ENCODE data around the gene KDF1.

The KDF1 gene

DNA sequence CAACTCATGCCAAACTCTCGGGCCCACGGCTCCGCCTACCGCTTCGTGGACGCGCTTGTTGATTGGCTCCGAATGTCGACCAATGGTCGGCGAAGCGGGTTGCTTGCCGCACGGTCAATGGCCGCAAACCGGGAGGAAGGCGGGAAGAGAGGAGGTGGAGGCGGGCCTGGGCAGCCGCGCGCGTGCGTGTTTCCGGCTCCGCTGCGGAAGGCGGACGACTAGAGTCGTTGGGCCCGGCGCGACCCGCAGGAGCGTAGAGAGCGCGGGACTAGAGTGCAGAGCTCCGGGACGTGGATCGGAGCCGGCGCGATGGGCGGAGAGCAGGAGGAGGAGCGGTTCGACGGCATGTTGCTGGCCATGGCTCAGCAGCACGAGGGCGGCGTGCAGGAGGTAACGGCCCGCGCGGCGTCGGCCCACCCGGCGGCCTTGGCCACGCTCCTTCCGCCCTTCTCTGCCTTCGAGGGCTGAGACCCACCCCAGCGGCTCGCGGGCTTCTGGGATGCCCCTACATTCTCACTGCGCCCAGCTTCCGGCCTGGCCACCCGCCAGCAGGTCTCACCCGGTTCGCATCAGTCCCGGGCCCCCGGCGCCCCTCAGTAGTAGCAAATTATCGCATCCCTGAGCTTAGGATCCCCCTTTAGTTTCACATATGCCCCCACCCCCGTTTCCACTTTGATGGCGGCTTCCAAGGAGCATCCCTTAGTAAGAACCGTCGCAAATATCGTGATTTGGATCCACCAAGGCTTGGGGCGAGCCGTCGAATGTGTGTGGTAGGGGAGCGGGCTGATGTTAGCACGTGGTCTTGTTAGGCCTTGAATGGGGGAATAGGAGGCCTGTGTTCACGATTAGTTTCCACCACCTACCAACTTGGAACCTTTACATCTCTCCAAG is 38.5 kb downstream of the KDF1 start, which contains the start of gene NUDC:
Gene NUDC (plus strand): TSS at position 204 of the 891 bp plus-strand sequence. CDS start 106 bp downstream, at position 310.
- in situ Hi-C loops (cut with MboI; ENCODE audit: low sequenced_read_pairs), result no loop called here

DNA sequence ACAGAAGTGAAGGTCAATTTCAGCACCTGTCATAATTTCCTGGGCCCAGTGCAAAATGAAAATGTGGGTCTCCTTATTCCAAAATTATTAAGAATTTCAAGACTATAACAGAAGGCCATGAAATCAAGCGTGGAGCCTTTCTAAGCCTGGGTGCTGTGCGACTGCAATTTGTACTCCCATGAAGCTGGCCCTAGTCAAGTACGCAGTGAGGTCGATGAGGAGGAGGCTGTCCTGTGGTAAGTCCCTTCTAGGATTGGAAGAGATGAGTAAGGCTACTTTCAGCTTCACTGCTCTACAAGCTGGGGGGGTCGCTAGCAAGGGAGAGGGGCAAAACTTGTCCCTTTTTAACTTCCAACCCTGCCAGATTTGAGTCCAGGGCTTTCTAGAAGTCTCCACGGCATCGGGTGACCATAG is 39.1 kb downstream of the KDF1 start:
- in situ Hi-C loops (cut with MboI; ENCODE audit: low sequenced_read_pairs), result no loop called here

DNA sequence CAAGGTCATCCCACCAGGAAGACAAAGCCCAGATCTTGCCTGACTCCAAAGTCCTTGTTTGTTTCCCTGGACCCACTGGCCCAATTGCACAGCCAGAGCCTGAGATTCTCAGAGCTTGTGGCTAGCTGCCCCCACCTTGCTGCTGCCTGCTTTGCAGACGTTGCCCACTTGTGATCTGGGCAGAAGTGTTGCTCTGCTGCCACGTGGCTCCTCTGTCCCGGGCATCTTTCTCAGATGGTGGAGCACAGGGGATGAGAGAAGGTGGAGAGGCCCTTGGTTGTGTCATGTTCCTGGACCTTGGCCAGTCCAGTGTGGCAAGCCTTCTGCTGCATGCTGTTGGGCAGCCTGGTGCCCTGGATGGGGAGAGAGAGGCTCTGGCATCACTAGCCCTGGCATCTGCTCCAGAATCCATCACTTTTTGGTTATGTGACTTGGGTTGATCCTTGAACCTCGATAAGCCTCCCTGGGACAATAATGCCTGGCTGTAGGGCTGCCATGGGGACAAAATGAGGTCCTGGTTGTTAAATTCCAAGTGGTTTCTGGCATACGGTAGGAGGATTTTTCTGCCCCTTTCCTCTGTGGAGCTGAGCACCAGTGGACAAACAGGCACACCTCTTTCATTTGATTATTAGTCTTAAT is 44.9 kb downstream of the KDF1 start:
- in situ Hi-C loops (cut with MboI; ENCODE audit: low sequenced_read_pairs), result no loop called here

DNA sequence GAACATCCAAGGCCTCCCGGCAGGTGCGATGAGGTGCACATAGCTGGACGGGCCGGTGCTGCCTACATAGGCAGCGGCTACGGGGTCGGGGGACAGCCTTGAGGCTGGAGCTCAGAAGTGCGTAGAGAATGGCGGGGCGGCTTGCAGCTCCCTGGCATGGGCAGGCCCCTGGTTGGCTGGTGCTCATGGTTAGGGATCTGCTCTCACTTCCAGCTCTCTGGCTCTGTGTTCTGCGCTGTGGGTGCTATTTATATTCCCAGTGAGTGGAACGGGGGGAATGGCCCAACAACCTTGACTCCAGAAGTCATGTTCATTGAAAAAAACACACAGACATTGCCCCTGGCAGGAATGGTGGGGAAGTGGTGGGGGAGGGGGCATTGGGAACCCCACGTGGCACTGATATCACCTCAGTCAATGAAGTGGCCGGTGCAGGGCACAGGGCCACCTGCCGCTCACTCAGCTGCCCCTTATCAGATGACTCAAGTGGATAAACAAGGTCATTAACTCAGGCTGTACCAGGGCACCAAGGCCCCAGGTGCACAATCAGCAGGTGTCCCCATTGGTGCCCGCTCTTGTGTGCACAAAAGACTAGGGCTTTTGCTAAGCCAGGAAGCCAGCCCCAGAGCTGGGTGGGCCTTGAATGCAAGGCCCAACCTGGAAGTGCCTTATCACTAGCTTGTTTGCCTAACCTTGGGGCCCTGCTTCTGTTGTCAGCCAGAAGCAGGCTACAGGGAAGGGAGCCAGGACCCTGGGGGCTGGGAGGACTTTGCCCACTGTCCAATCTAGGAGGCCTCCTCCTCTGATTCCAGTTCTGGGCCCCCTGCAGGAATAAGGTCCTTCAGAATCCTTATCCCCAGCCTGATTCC is 46.3 kb downstream of the KDF1 start, which contains the start of gene NR0B2:
Gene NR0B2 (minus strand): TSS at position 222 of the 866 bp plus-strand sequence. CDS start 35 bp downstream, at position 187.
- in situ Hi-C loops (cut with MboI; ENCODE audit: low sequenced_read_pairs), result no loop called here

DNA sequence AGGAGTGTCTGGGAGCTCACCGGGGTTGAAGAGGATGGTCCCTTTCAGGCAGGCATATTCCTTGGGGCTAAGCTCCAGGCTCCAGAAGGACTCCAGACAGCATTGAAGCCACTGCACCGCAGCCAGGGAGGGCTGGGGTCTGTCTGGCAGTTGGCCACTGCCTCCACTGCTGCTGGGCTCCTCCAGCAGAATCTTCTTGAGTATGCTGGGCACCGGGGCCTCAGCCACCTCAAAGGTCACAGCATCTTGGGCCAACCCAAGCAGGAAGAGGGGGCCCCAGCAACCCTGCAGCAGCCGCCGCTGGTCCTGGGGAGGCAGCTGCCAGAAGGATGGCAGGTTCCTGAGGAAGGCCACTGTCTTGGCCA is 46.9 kb downstream of the KDF1 start:
- in situ Hi-C loops (cut with MboI; ENCODE audit: low sequenced_read_pairs), result no loop called here

DNA sequence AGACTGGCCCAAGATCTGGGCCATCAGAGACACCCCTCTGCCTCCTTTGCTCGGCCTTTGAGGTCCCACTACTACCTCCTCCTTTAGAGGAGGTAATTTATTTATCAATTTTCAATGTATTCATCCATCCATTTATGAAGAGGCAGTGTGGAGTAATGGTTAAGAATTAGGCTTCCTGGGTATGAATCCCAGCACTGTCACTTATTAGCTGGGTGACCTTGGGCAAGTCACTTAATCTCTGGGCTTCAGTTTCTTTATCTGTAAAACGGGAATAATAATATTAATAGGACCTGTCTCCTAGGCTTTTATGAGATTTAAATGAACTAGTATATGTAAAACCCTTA is 48.1 kb downstream of the KDF1 start:
- in situ Hi-C loops (cut with MboI; ENCODE audit: low sequenced_read_pairs), result no loop called here

DNA sequence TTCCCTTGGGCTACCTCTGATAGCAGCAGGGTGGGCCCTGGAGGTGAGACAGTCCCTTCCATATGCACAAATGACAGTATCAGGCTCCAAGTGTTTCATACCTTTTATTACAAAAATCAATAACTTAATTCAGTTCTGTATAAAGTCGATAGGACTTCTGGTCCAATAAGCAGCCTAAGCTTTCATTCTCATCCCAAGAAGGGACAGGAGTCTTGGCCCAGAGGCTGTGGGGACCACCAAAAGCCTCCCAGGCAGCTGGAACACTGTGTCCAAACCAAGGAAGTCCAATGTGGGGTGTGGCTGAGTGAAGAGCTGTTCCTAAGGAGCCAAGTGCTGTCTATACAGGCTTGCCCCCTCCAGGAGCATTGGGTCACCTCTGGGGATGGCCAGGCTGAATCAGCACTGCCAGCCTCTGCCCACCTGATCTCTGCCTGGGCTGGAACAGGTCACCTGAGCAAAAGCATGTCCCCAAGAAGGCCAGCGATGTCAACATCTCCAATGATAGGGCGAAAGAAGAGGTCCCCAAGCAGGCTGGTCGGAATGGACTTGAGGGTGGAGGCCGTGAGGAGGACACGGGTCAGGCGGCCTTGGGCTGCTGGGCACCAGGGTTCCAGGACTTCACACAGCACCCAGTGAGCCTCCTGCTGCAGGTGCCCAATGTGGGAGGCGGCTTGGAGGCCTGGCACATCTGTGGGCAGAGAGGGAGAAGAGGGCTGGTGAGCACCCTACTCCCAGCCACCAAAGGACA is 48.7 kb downstream of the KDF1 start:
- in situ Hi-C loops (cut with MboI; ENCODE audit: low sequenced_read_pairs), result no loop called here

DNA sequence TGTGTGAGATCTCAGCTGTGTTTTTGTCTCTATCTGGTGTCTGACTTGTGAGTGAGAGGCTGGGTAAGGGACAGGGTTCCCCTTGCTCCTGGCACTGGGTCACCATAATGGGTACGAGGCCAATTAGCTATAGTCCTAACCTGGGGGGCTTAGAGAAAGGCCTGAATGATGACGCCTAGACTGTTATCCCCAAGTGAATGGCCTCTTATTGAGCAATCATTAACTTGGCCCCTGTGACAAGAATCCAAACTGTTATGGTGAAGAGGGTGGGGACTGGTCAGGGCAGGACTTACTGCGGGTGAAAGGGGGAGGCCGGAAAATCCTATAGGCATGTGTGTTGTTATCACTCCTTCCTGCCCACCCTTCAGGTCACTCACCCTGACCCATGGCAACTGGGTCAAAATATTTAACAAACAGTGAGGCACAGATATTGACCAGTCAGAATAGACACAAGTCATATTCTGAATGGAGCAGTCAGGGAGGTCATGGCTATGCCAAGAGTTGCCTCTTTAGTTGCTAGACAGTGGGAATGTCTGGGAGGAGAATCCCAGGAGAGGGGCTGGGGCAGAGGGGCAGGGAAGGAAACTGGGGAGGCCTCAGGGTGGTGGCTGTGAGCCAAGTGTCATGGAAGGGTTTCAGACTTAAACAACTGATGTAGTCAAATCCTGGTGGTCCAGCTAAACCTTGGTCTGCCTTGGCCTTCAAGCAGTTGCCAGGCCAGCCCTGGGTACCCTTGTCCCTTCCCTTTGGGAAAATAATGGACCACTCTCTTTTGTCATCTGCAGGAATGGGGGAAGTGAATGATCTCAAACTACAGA is 49.7 kb downstream of the KDF1 start:
- in situ Hi-C loops (cut with MboI; ENCODE audit: low sequenced_read_pairs), result no loop called here

DNA sequence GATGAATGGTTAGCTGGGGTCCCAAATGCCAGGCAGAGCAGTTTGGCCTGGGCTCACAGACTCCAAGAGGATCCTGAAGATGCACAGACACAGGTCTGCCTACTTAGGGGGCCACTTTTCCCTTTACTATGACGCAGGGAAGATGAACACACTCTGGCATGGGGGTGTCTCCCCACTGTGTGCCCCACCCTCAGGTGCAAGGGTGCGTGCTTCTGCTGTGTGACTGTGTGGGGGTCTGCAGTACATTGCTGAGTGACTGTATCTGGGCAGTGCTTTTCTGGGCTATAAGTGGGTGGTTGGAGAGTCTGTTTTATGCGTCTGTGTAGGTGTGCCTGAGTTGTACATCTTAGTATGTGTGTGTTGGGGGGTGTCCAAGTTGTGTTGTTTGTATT is 50.3 kb downstream of the KDF1 start:
- in situ Hi-C loops (cut with MboI; ENCODE audit: low sequenced_read_pairs), result no loop called here

DNA sequence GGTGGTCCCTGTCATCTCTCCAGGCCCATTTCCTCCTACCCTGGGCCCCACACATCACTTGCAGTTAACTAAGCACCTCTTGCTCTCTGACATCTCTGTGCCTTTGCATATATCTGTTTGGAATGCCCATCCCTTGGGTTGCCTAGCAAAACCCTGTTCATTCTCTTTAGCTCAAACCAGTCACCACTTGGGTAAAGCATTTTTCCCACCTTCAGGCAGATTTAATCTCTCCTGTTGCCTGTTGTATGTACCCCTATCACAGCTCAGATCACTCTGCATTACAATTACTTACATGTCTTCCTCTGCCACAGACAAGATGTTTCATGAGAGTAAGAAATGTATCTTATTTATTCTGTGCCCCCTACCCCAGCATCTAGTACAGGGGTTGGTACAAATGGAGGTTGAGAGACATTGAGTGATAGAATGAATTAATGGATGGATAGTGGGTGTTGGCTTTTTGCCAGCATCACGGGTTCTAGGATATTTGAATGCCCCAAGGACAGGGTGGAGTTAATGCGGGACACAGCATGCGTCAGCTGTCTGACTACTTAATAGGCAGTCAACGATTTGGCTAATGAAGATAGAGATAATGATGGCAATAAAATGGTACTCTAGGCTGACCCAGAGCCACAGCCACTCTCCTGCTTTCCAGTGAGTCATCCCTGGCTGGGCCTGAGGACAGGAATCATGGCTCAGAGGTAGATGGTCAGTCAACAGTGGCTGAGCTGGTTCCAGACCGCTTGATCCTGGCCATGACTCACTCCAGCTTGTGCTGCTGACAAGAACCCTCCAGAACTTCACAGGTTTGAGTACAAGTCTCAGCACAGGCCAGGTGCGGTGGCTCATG is 53.0 kb downstream of the KDF1 start:
- in situ Hi-C loops (cut with MboI; ENCODE audit: low sequenced_read_pairs), result no loop called here

DNA sequence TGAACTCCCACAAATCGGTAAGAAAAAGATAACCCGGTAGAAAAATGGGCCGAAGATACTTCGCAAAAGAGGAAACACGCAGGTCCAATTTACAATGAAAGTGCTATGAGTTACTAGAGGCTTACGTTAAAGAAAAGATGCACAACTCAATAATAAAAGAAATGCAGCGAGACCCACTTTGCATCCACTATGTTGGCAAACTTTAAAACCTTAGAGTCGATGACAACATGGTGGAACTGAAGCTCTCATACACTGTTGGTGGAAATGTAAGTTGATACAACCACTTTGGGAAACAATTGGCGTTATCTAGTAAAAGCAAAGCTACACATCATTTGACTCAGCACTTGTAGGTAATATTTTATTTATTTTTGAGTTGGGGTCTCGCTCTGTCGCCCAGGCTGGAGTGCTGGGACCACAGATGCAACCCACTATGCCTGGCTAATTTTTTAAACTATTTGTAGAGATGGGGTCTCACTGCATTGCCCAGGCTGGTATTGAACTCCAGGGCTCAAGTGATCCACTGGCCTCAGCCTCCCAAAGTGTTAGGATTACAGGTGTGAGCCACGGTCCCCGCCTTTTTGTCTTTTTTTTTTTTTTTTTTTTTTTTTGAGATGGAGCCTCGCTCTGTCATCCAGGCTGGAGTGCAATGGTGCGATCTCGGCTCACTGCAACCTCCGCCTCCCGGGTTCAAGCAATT is 59.3 kb downstream of the KDF1 start:
- in situ Hi-C loops (cut with MboI; ENCODE audit: low sequenced_read_pairs), result no loop called here

DNA sequence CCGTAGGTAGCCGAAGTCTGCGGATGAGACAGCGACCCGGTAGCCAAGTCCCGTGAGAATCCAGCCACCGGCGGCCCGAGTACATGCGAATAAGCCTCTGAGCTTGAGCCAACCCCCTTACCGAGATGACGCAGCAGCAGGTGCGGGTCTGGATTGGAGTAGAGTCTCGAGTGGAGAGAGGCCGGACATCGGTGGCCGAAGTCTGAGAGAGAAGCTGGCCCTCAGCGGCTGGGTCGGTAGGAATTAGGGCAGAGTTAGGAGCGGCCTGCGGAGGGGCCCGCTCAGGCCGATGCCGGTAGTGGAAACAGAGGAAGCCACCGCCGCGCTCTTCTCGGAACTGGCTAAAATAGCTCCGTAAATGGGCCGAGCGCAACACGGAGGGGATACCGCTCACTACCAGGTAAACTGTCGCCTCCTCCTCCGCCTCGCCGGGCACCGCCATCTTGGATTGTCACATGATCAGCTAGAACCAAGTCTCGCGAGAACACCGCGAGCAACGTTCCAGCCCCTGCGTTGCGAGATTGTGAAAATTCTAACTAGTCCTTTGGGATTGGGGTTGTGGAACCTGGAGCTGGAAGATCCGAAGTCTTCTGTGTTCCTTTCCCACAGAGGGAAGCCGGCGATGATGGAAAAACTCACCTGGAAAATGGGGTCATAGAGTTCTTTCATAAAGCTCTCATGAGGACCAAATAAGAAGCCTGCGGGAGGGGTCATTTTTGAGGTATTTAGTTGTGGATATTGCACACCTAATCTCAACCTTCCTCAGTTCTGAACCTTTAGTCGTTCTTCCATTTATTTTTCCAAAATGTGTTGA is 60.1 kb downstream of the KDF1 start, which contains the start of gene GPATCH3:
Gene GPATCH3 (minus strand): TSS at position 467 of the 814 bp plus-strand sequence. CDS start 25 bp downstream, at position 442.
- in situ Hi-C loops (cut with MboI; ENCODE audit: low sequenced_read_pairs), result no loop called here

All from HL-60/S4 treated with phorbol 12-myristate 13-acetate at 8.2 ng/mL for 4 days and 3 days (cell line).